GM19468 (cell line): Measurements from ENCODE around the gene KRT37.
"Not testable (repeated sequence)": the region's sequence is repeated elsewhere in the genome, so short reads cannot be mapped to it uniquely, and the experiment has no call there.

Source experiments
- ATAC-seq: cut with Tn5 transposase; IDR thresholded peaks from one replicate; pipeline ENCODE4 v1.9.1; 2021; ENCODE audit warnings: mild to moderate bottlenecking, moderate library complexity, moderate number of reproducible peaks; ENCODE audit not compliant: unreplicated experiment; ENCODE audit errors: extremely low read depth

Gene KRT37

GRCh38 chr17:41381943-41382342, 42.4 kb downstream of the KRT37 start, which contains the start of gene KRT34:
Gene KRT34 (minus strand): TSS chr17:41382306. CDS start chr17:41382246, 60 bp downstream.
- not testable (repeated sequence) for ATAC-seq

- ATAC-seq: not testable (repeated sequence)
Measured at GRCh38 chr17:41380091-41380490, 44.3 kb downstream of the KRT37 start.

GRCh38 chr17:41377546-41377945, 46.8 kb downstream of the KRT37 start:
- no peak for ATAC-seq
